SK-N-SH treated with all-trans-retinoic acid at 6 μM for 48 hours (cell line): Measurements from ENCODE around the gene PDIA5.

Experiments
- ATAC-seq: fragments of 200-7000 bp; cut with Tn5 transposase; 3 replicates; pipeline ENCODE4 v1.9.1; 2020; ENCODE audit warnings: mild to moderate bottlenecking, moderate library complexity
- ARNTL ChIP-seq: fragments of 450-650 bp; formaldehyde crosslinking; IDR thresholded peaks from 2 replicates; pipeline ENCODE4 v1.5.0; 2020; ENCODE audit warnings: low read depth, mild to moderate bottlenecking, moderate library complexity, borderline replicate concordance
- CREB5 ChIP-seq: fragments of 250-450 bp; sonication (Bioruptor Pico); IDR thresholded peaks from 2 replicates; pipeline ENCODE4 v1.5.1; 2020; ENCODE audit warnings: low read depth, mild to moderate bottlenecking, moderate library complexity
- CSDC2 ChIP-seq: fragments of 250-450 bp; sonication (Bioruptor Pico); IDR thresholded peaks from 2 replicates; pipeline ENCODE4 v1.5.0; 2020; ENCODE audit warnings: mild to moderate bottlenecking, moderate library complexity
- CSRNP3 ChIP-seq: fragments of 250-450 bp; sonication (Bioruptor Pico); IDR thresholded peaks from 2 replicates; pipeline ENCODE4 v1.5.1; 2021; ENCODE audit warnings: mild to moderate bottlenecking, moderate library complexity
- ESRRG ChIP-seq: fragments of 250-450 bp; sonication (Bioruptor Pico); IDR thresholded peaks from 2 replicates; pipeline ENCODE4 v1.6.1; 2021; ENCODE audit warnings: mild to moderate bottlenecking
- GLIS3 ChIP-seq: fragments of 250-450 bp; sonication (Bioruptor Pico); IDR thresholded peaks from 2 replicates; pipeline ENCODE4 v1.5.0; 2020; ENCODE audit warnings: mild to moderate bottlenecking, moderate library complexity
- ISL1 ChIP-seq: fragments of 250-450 bp; sonication (Bioruptor Pico); IDR thresholded peaks from 2 replicates; pipeline ENCODE4 v2.1.2; 2022; ENCODE audit warnings: mild to moderate bottlenecking, moderate library complexity
- PATZ1 ChIP-seq: fragments of 250-450 bp; sonication (Bioruptor Pico); IDR thresholded peaks from 2 replicates; pipeline ENCODE4 v1.8.0; 2020; ENCODE audit warnings: mild to moderate bottlenecking, moderate library complexity, borderline replicate concordance
- RARB ChIP-seq: fragments of 250-450 bp; sonication (Bioruptor Pico); IDR thresholded peaks from 2 replicates; pipeline ENCODE4 v1.8.0; 2021; ENCODE audit warnings: mild to moderate bottlenecking, moderate library complexity
- SNAI2 ChIP-seq: fragments of 250-450 bp; sonication (Bioruptor Pico); IDR thresholded peaks from 2 replicates; pipeline ENCODE4 v1.5.0; 2020; ENCODE audit warnings: mild to moderate bottlenecking, moderate library complexity
- TCF4 ChIP-seq: fragments of 250-450 bp; sonication (Bioruptor Pico); IDR thresholded peaks from 2 replicates; pipeline ENCODE4 v1.8.0; 2021; ENCODE audit warnings: mild to moderate bottlenecking, moderate library complexity, borderline replicate concordance
- ZC3H10 ChIP-seq: fragments of 250-450 bp; sonication (Bioruptor Pico); IDR thresholded peaks from 2 replicates; pipeline ENCODE4 v1.5.1; 2021; ENCODE audit warnings: mild to moderate bottlenecking, moderate library complexity
- ZFP3 ChIP-seq: fragments of 250-450 bp; sonication (Bioruptor Pico); IDR thresholded peaks from 2 replicates; pipeline ENCODE4 v1.5.0; 2020; ENCODE audit warnings: mild to moderate bottlenecking, moderate library complexity
- ZFP30 ChIP-seq: fragments of 450-650 bp; formaldehyde crosslinking; IDR thresholded peaks from 2 replicates; pipeline ENCODE4 v1.5.0; 2022; ENCODE audit warnings: mild to moderate bottlenecking, moderate library complexity
- ZNF565 ChIP-seq: fragments of 450-650 bp; formaldehyde crosslinking; conservative IDR thresholded peaks from 2 replicates; pipeline ENCODE4 v1.5.0; 2020; ENCODE audit warnings: low read depth, mild to moderate bottlenecking, moderate library complexity
- ZNF70 ChIP-seq: fragments of 450-650 bp; formaldehyde crosslinking; IDR thresholded peaks from 2 replicates; pipeline ENCODE4 v1.5.0; 2020; ENCODE audit warnings: mild to moderate bottlenecking, moderate library complexity
- ZNF8 ChIP-seq: fragments of 450-650 bp; formaldehyde crosslinking; IDR thresholded peaks from 2 replicates; pipeline ENCODE4 v1.5.0; 2020; ENCODE audit warnings: mild to moderate bottlenecking, moderate library complexity
- TF ChIP-seq, protein P1 (sequence below): fragments of 250-450 bp; sonication (Bioruptor Pico); IDR thresholded peaks from 2 replicates; pipeline ENCODE4 v1.5.0; 2020; ENCODE audit warnings: mild to moderate bottlenecking, moderate library complexity
- TF ChIP-seq, protein P2 (sequence below): fragments of 250-450 bp; sonication (Bioruptor Pico); IDR thresholded peaks from 2 replicates; pipeline ENCODE4 v1.8.0; 2021; ENCODE audit warnings: low read depth, mild to moderate bottlenecking, moderate library complexity, borderline replicate concordance

Gene PDIA5

GRCh38 chr3:123060054-123060453 is 6.8 kb upstream of the PDIA5 start:
- no peak for ATAC-seq
- TF ChIP-seq ZNF70 (no peak), ZNF565 (CRISPR knock-in tag) (no peak), ESRRG (CRISPR knock-in tag) (no peak), ISL1 (CRISPR knock-in tag) (no peak), TCF4 (CRISPR knock-in tag) (no peak), ZFP30 (no peak), GLIS3 (CRISPR knock-in tag) (no peak), CSDC2 (CRISPR knock-in tag) (no peak), RARB (no peak), CREB5 (no peak), ARNTL (no peak), ZC3H10 (no peak), ZFP3 (no peak), CSRNP3 (no peak)
- TF ChIP-seq, protein P1, sequence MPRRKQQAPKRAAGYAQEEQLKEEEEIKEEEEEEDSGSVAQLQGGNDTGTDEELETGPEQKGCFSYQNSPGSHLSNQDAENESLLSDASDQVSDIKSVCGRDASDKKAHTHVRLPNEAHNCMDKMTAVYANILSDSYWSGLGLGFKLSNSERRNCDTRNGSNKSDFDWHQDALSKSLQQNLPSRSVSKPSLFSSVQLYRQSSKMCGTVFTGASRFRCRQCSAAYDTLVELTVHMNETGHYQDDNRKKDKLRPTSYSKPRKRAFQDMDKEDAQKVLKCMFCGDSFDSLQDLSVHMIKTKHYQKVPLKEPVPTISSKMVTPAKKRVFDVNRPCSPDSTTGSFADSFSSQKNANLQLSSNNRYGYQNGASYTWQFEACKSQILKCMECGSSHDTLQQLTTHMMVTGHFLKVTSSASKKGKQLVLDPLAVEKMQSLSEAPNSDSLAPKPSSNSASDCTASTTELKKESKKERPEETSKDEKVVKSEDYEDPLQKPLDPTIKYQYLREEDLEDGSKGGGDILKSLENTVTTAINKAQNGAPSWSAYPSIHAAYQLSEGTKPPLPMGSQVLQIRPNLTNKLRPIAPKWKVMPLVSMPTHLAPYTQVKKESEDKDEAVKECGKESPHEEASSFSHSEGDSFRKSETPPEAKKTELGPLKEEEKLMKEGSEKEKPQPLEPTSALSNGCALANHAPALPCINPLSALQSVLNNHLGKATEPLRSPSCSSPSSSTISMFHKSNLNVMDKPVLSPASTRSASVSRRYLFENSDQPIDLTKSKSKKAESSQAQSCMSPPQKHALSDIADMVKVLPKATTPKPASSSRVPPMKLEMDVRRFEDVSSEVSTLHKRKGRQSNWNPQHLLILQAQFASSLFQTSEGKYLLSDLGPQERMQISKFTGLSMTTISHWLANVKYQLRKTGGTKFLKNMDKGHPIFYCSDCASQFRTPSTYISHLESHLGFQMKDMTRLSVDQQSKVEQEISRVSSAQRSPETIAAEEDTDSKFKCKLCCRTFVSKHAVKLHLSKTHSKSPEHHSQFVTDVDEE (CRISPR knock-in tag) = no peak
- TF ChIP-seq, protein P2, sequence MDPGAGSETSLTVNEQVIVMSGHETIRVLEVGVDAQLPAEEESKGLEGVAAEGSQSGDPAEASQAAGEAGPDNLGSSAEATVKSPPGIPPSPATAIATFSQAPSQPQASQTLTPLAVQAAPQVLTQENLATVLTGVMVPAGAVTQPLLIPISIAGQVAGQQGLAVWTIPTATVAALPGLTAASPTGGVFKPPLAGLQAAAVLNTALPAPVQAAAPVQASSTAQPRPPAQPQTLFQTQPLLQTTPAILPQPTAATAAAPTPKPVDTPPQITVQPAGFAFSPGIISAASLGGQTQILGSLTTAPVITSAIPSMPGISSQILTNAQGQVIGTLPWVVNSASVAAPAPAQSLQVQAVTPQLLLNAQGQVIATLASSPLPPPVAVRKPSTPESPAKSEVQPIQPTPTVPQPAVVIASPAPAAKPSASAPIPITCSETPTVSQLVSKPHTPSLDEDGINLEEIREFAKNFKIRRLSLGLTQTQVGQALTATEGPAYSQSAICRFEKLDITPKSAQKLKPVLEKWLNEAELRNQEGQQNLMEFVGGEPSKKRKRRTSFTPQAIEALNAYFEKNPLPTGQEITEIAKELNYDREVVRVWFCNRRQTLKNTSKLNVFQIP (CRISPR knock-in tag) = no peak

- no peak for ATAC-seq
- TF ChIP-seq CSRNP3 (no peak), RARB (no peak), ZFP30 (no peak), CSDC2 (CRISPR knock-in tag) (no peak), PATZ1 (no peak), ZC3H10 (no peak), ZNF8 (CRISPR knock-in tag) (no peak), SNAI2 (CRISPR knock-in tag) (no peak), ESRRG (CRISPR knock-in tag) (no peak), CREB5 (no peak), GLIS3 (CRISPR knock-in tag) (no peak)
- TF ChIP-seq, protein P2 (CRISPR knock-in tag) = no peak
- TF ChIP-seq, protein P1 (CRISPR knock-in tag) = no peak
These were observed 5.0 kb upstream of the PDIA5 start for GRCh38 chr3:123061856-123062255.
